Uterus (tissue), 4 donors: ENCODE measurements around the gene SCARF1. TPM values are rescaled to one million over a fixed set of nuclear protein-coding genes. Genes with fewer than 3 reads are reported as not detected.

Experiments
- DNase-seq, 2 donors: peaks; one replicate each; pipeline ENCODE4 v3.0.0-alpha.2; 2019 to 2020
- H3K27ac ChIP-seq, 2 donors: fragments of 200-600 bp; sonication (generic); 1 replicate in 1 of 2; 2 replicates in 1 of 2; pipeline ENCODE4 v1.5.1; 2016 to 2018
- H3K27me3 ChIP-seq, 2 donors: fragments of 200-600 bp; sonication (generic); one replicate each; pipeline ENCODE4 v1.5.1; 2018 to 2019; ENCODE audit warnings: control low read depth in 1 of 2
- H3K36me3 ChIP-seq, 2 donors: fragments of 200-600 bp; sonication (generic); one replicate each; pipeline ENCODE4 v1.5.1; 2019; ENCODE audit warnings: control low read depth in 1 of 2
- H3K4me1 ChIP-seq, 2 donors: fragments of 200-600 bp; sonication (generic); one replicate each; pipeline ENCODE4 v1.5.1; 2018 to 2019; ENCODE audit warnings: control low read depth in 1 of 2
- H3K4me3 ChIP-seq, 2 donors: fragments of 200-600 bp; sonication (generic); 1 replicate in 1 of 2; 2 replicates in 1 of 2; pipeline ENCODE4 v1.5.1; 2018 to 2019; ENCODE audit warnings: mild to moderate bottlenecking in 1 of 2
- H3K9me3 ChIP-seq, 2 donors: fragments of 200-600 bp; sonication (generic); one replicate each; pipeline ENCODE4 v1.5.1; 2019; ENCODE audit warnings: control low read depth in 1 of 2
- POLR2A ChIP-seq, 2 donors: fragments of 450-650 bp; IDR thresholded peaks; one replicate each; pipeline ENCODE4 v1.6.1; 2016; ENCODE audit warnings: antibody characterized with exemption in 2 of 2, mild to moderate bottlenecking in 1 of 2, moderate library complexity in 1 of 2
- intact Hi-C: fragments of 100-400 bp; cut with DNase I; formaldehyde crosslinking; loops from one replicate; pipeline ENCODE4 v1.15.1; 2023; ENCODE audit warnings: low total_unique reads
- total RNA-seq, 4 donors: library from RNA; depleted of rRNA in 3 of 4; stranded (reverse); fragments of >200 nt in 3 of 4; gene quantifications; one replicate each; pipeline versions ENCODE4 v1.1.0 to v1.2.4, GENCODE V29; 2014 to 2023
- TF ChIP-seq, protein P1 (sequence below), 4 experiments: fragments of 200-600 bp in 2 of 4; fragments of 450-650 bp in 2 of 4; sonication (generic) in 2 of 4; IDR thresholded peaks; one replicate each; pipeline ENCODE4 v1.5.1; 2016 to 2019; ENCODE audit warnings: antibody characterized with exemption in 4 of 4, mild to moderate bottlenecking in 2 of 4, moderate library complexity in 1 of 4
- donor health status: DM: yes; HTN: yes; CAD: no.

SCARF1 gene
- total RNA-seq, 4 donors from 2014 or later: 4.4 to 33.2 (median 14.2) TPM

DNA sequence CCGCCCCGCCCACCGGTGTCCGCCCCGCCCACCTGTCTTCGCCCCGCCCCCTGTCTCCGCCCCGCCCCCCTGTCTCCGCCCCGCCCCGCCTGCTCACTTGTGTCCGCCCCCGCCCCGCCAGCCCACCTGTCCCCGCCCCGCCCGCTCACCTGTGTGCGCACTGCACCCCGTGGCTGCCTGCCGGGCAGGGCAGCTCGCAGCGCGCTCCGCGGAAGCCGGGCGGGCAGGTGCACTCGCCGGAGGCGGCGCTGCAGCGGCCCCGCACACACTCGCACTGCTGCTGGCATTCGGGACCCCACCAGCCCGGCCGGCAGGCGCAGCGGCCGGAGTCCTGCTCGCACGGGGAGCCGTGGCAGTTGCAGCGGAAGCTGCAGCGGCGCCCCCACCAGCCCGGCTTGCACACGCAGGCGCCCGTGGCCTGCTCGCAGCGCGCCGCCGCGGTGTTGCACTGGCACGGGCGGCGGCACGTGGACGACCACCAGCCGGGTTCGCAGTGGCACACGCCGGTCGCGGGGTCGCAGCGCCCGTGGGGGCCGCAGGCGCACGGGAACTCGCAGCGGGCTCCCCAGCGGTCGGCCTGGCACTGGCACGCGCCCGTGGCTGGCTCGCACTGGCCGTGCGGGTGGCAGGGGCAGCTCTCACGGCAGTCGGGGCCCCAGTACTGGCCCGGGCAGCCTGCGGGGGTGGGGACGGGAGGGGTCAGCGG lies 2.1 kb downstream of the SCARF1 start:
- intact Hi-C loops: no loop called here
- TF ChIP-seq POLR2A (IDR thresholded peaks at IDR 0.05): no peak
- TF ChIP-seq, protein P1, sequence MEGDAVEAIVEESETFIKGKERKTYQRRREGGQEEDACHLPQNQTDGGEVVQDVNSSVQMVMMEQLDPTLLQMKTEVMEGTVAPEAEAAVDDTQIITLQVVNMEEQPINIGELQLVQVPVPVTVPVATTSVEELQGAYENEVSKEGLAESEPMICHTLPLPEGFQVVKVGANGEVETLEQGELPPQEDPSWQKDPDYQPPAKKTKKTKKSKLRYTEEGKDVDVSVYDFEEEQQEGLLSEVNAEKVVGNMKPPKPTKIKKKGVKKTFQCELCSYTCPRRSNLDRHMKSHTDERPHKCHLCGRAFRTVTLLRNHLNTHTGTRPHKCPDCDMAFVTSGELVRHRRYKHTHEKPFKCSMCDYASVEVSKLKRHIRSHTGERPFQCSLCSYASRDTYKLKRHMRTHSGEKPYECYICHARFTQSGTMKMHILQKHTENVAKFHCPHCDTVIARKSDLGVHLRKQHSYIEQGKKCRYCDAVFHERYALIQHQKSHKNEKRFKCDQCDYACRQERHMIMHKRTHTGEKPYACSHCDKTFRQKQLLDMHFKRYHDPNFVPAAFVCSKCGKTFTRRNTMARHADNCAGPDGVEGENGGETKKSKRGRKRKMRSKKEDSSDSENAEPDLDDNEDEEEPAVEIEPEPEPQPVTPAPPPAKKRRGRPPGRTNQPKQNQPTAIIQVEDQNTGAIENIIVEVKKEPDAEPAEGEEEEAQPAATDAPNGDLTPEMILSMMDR (IDR thresholded peaks at IDR 0.05): peak in 2 of 4 experiments; percentile 17 to 22
- H3K27me3 ChIP-seq: no peaks in the 10 kb centered on the region
- peak overlapping the region; percentile 0 to 35 for H3K4me3 ChIP-seq
- H3K27ac ChIP-seq: peak overlapping the region in 1 of 2 donors; percentile 75
- DNase-seq: no peak
- H3K36me3 ChIP-seq: no peaks in the 10 kb centered on the region
- no peaks in the 10 kb centered on the region for H3K9me3 ChIP-seq
- peaks cover 0 to 15% of the 10 kb centered on the region in 2 donors for H3K4me1 ChIP-seq

DNA sequence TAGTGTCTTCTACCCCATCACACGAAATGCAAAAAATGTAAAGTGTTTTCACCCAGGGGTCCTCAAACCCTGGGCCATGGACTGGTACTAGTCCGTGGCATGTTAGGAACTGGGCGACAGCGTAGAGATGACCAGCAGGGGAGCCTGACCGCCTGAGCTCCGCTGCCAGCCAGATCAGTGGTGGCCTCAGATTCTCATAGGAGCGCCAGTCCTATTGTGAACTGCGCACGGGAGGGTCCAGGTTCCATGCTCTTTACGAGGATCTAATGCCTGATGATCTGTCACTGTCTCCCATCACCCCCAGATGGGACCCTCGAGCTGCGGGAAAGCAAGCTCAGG lies 4.5 kb downstream of the SCARF1 start:
- H3K4me3 ChIP-seq: no peak overlapping the region
- peaks cover 0 to 7% of the 10 kb centered on the region in 2 donors for H3K4me1 ChIP-seq
- TF ChIP-seq, protein P1 (IDR thresholded peaks at IDR 0.05): no peak
- TF ChIP-seq POLR2A (IDR thresholded peaks at IDR 0.05): no peak
- no peak for DNase-seq
- intact Hi-C loops: no loop called here
- H3K27me3 ChIP-seq: no peaks in the 10 kb centered on the region
- no peaks in the 10 kb centered on the region for H3K9me3 ChIP-seq
- H3K27ac ChIP-seq: no peak overlapping the region
- H3K36me3 ChIP-seq: no peaks in the 10 kb centered on the region

DNA sequence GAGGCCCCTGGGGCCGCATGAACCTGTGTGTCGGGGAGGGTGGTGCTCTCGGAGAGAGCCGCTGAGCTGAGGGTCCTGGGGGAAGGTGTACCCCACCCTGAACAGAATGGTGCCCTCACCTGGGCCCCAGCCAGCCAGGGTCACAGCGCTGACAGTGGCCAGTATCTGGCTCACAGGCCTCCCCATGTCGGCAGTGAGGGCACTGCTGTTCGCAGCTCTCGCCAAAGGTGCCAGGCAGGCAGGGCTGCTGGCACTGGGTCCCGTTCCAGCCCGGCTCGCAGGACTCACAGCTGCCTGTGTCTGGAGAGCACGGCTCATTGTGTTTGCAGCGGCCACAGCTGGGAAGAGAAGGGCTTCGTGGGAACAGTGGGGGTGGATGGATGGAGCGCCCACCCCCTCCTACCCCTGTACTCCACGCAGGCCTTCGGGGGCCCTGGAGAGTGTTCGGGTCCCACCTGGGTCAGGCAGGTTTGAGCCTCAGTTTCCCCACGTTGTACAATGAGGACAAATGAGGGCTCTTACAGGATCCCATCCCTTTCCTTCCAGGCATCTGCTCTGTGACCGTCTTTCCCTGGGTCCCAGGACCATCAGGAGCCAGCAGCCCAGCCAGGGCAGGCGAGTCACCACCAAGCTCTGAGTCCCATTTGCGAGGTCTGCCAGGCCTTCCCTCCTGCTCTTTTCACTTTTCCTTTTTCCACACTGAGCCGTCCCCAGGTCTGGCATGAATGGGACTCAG lies 5.0 kb downstream of the SCARF1 start:
- Histone ChIP-seq H3K27me3 (no peaks in the 10 kb centered on the region), H3K9me3 (no peaks in the 10 kb centered on the region), H3K4me1 (peaks cover 0 to 7% of the 10 kb centered on the region in 2 donors), H3K36me3 (no peaks in the 10 kb centered on the region), H3K4me3 (no peak overlapping the region), H3K27ac (no peak overlapping the region)
- no peak for DNase-seq
- intact Hi-C loops: no loop called here
- TF ChIP-seq, protein P1 (IDR thresholded peaks at IDR 0.05): no peak
- no peak for TF ChIP-seq POLR2A (IDR thresholded peaks at IDR 0.05)

DNA sequence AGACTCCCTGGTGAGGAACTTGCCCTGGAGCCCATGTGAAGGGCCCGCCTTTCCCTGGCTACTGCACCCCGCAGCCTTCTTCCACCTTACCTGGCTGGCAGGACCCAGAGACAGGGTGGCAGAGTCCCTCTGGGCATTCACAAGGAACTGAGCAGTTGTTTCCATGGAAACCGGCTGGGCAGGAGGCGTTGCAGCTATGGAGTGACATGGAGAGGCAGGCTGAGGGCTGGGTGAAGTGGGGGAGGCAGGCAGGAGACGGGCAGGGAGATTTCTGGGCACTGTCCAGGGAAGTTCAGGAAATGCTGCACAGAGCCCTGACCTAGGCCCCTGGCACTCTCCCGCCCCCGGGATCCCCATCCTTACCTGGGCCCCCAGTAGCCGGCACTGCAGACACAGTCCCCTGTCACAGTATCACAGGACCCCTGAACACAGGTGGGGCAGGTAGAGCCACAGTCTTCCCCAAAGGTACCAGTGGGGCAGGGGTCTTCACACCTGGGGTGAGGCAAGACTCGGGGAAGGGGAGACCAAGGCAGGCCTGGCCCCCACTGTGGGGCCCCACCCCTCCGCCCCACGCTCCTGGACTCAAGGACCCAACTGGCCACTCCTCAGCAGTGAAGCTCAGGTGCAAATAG lies 5.9 kb downstream of the SCARF1 start:
- Histone ChIP-seq H3K9me3 (no peaks in the 10 kb centered on the region), H3K27ac (no peak overlapping the region), H3K36me3 (no peaks in the 10 kb centered on the region), H3K4me3 (no peak overlapping the region), H3K27me3 (no peaks in the 10 kb centered on the region), H3K4me1 (peaks cover 0 to 7% of the 10 kb centered on the region in 2 donors)
- intact Hi-C loops: loop anchor here (5.0 kb wide), 1 partner anchor 67 kb away; no protein-coding TSS in a partner anchor
- TF ChIP-seq POLR2A (IDR thresholded peaks at IDR 0.05): no peak
- DNase-seq: no peak

DNA sequence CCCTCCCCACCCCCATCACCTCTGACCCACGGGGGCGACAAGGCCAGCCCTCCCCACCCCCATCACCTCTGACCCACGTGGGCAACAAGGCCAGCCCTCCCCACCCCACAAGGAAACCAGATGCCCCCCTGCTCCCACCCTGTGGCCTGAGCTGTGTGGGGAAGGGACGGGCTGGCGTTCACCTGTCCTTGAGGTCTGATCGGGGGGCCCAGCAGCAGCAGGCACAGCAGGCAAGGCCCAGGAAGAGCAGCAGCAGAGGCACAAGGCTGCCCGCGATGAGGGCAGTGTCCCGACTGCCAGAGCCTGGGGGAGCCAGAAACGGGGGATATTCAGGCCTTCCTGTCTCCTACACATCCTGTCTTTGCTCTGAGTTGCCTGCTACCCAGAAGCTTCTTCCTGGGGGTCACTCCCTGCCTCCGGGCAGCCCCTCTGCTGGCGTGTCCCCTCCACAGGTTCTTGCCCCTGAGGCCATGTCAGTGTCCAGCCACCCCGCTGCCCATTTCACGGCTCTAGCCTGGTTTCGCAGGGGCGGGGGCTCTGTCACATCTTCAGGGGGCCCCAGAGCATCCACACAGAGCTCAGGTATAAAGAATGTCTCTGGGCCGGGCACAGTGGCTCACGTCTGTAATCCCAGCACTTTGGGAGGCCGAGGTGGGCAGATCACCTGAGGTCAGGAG lies 6.8 kb downstream of the SCARF1 start:
- Histone ChIP-seq H3K36me3 (no peaks in the 10 kb centered on the region), H3K4me1 (peaks cover 0 to 5% of the 10 kb centered on the region in 2 donors), H3K4me3 (no peak overlapping the region), H3K9me3 (no peaks in the 10 kb centered on the region), H3K27ac (no peak overlapping the region), H3K27me3 (no peaks in the 10 kb centered on the region)
- DNase-seq: no peak
- TF ChIP-seq POLR2A (IDR thresholded peaks at IDR 0.05): no peak
- TF ChIP-seq, protein P1 (IDR thresholded peaks at IDR 0.05): no peak
- intact Hi-C loops: loop anchor here (5.0 kb wide), 1 partner anchor 66 kb away; no protein-coding TSS in a partner anchor
